Calu3 (cell line): ENCODE measurements around the gene LIPC. TPM values are rescaled to one million over a fixed set of nuclear protein-coding genes. Genes with fewer than 3 reads are reported as not detected.

Source experiments
- BruUV-seq: library from RNA; stranded (reverse); fragments of 400-500 nt; replicated peaks from 2 replicates; lab custom pipeline; 2021; lab: Mats Ljungman, UMichigan
- CTCF ChIA-PET: fragments of 300-600 bp; sonication (Branson Sonifier 250); formaldehyde crosslinking; loops from one replicate; lab custom pipeline; 2022; ENCODE audit warnings: antibody characterized with exemption; lab: Charles Lee
- DNase-seq: peaks from one replicate; pipeline ENCODE4 v3.0.0; 2022
- H3K27ac Mint-ChIP-seq: one replicate; pipeline ENCODE4 v1.8.0; 2022; ENCODE audit warnings: mixed read lengths; ENCODE audit not compliant: unreplicated experiment
- H3K27me3 Mint-ChIP-seq: one replicate; pipeline ENCODE4 v1.8.0; 2022; ENCODE audit warnings: mixed read lengths; ENCODE audit not compliant: unreplicated experiment
- H3K36me3 Mint-ChIP-seq: one replicate; pipeline ENCODE4 v1.8.0; 2022; ENCODE audit warnings: mild to moderate bottlenecking, moderate library complexity, mixed read lengths; ENCODE audit not compliant: insufficient read depth, unreplicated experiment
- H3K4me1 Mint-ChIP-seq: one replicate; pipeline ENCODE4 v1.8.0; 2022; ENCODE audit warnings: mild to moderate bottlenecking, low read depth, mixed read lengths; ENCODE audit not compliant: unreplicated experiment
- H3K4me3 Mint-ChIP-seq: one replicate; pipeline ENCODE4 v1.8.0; 2022; ENCODE audit warnings: mild to moderate bottlenecking, low read depth, moderate library complexity, mixed read lengths; ENCODE audit not compliant: unreplicated experiment
- H3K9me3 Mint-ChIP-seq: one replicate; pipeline ENCODE4 v1.8.0; 2022; ENCODE audit warnings: low read depth, mixed read lengths; ENCODE audit not compliant: unreplicated experiment
- intact Hi-C: fragments of 100-400 bp; cut with micrococcal nuclease; formaldehyde crosslinking; loops from one replicate; pipeline ENCODE4 v1.10.0; 2022; ENCODE audit not compliant: unreplicated experiment
- total RNA-seq: library from RNA; stranded (reverse); gene quantifications from 2 replicates; pipeline ENCODE4 v1.2.3, GENCODE V29; 2022
- TF ChIP-seq, protein P1 (sequence below): fragments of 200-600 bp; IDR thresholded peaks from one replicate; pipeline ENCODE4 v1.8.0; 2022; ENCODE audit warnings: antibody characterized with exemption; ENCODE audit not compliant: unreplicated experiment

The LIPC gene
- total RNA-seq, 1 experiment from 2014 or later: not detected

GRCh38 chr15:58454950-58455401, 23.2 kb downstream of the LIPC start:
- BruUV-seq: no TSS peak
- TF ChIP-seq, protein P1, sequence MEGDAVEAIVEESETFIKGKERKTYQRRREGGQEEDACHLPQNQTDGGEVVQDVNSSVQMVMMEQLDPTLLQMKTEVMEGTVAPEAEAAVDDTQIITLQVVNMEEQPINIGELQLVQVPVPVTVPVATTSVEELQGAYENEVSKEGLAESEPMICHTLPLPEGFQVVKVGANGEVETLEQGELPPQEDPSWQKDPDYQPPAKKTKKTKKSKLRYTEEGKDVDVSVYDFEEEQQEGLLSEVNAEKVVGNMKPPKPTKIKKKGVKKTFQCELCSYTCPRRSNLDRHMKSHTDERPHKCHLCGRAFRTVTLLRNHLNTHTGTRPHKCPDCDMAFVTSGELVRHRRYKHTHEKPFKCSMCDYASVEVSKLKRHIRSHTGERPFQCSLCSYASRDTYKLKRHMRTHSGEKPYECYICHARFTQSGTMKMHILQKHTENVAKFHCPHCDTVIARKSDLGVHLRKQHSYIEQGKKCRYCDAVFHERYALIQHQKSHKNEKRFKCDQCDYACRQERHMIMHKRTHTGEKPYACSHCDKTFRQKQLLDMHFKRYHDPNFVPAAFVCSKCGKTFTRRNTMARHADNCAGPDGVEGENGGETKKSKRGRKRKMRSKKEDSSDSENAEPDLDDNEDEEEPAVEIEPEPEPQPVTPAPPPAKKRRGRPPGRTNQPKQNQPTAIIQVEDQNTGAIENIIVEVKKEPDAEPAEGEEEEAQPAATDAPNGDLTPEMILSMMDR: no peak
- H3K27ac Mint-ChIP-seq: no peak overlapping the region
- no peak for DNase-seq
- peaks cover 22% of the 10 kb centered on the region for H3K4me1 Mint-ChIP-seq
- CTCF ChIA-PET: no interaction called here
- H3K4me3 Mint-ChIP-seq: no peak overlapping the region
- H3K27me3 Mint-ChIP-seq: no peaks in the 10 kb centered on the region
- no peaks in the 10 kb centered on the region for H3K36me3 Mint-ChIP-seq
- intact Hi-C loops: no loop called here
- no peaks in the 10 kb centered on the region for H3K9me3 Mint-ChIP-seq

- Mint-ChIP-seq H3K9me3 (no peaks in the 10 kb centered on the region), H3K36me3 (peaks cover 6% of the 10 kb centered on the region), H3K27ac (no peak overlapping the region), H3K4me1 (peaks cover 33% of the 10 kb centered on the region), H3K4me3 (no peak overlapping the region), H3K27me3 (no peaks in the 10 kb centered on the region)
- TF ChIP-seq, protein P1: no peak
- intact Hi-C loops: no loop called here
- BruUV-seq: no TSS peak
- CTCF ChIA-PET: interaction anchor here (0.6 to 1.1 kb wide), 3 partner anchors 36 to 304 kb away, joined by 3 to 4 read pairs (median 3); no protein-coding TSS in a partner anchor
- no peak for DNase-seq
Observed at GRCh38 chr15:58457466-58457965, 25.7 kb downstream of the LIPC start.

DNA sequence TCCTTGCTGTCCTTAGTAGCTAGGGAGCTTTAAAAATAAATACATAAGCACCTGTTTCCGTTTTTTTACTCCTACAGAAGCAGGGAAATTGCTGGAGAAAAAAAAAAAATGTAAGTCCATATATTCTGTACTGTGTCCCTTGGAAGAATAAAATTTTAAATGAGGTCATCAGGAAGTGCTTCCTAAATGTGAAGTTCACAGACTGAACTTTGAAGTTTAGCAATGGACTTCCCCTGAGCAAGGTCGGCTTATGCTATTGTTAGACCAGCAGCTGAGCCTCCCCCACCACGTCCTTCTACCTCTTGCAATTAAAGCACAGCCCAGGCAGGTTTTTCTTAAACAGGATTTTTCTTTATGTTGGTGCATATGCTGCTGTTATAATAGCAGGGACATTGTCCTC, 26.3 kb downstream of the LIPC start:
- no peak for DNase-seq
- intact Hi-C loops: no loop called here
- Mint-ChIP-seq H3K27me3 (no peaks in the 10 kb centered on the region), H3K4me1 (peaks cover 38% of the 10 kb centered on the region), H3K4me3 (no peak overlapping the region), H3K27ac (no peak overlapping the region), H3K9me3 (no peaks in the 10 kb centered on the region), H3K36me3 (peaks cover 6% of the 10 kb centered on the region)
- CTCF ChIA-PET: interaction anchor here (0.6 to 1.1 kb wide), 3 partner anchors 37 to 303 kb away, joined by 3 to 4 read pairs (median 3); no protein-coding TSS in a partner anchor
- TF ChIP-seq, protein P1: no peak
- no TSS peak for BruUV-seq

DNA sequence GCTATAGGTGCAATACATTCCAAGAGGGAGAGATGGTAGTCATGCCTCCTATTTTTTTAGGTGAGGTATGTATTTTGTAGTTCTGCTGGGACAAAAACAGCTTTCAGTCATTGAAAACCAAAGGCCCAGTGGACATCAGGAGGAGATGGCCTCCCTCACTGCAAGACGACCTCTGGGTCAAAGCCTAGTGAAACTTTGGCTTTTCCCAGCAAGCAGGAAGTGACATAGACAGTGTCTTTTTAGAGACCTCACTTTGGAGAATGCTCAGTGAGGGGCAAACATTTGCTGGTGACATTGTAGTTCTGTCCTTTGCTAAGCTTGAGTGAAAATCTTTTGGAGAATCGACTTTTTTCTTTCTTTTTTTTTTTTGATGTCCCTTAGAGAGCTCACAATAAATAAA, 27.3 kb downstream of the LIPC start:
- Mint-ChIP-seq H3K4me3 (no peak overlapping the region), H3K27ac (no peak overlapping the region), H3K27me3 (no peaks in the 10 kb centered on the region), H3K9me3 (no peaks in the 10 kb centered on the region), H3K36me3 (peaks cover 6% of the 10 kb centered on the region), H3K4me1 (peaks cover 48% of the 10 kb centered on the region)
- CTCF ChIA-PET: interaction anchor here (0.6 kb wide), 1 partner anchor 130 kb away, joined by 4 read pairs; no protein-coding TSS in a partner anchor
- no TSS peak for BruUV-seq
- TF ChIP-seq, protein P1: no peak
- DNase-seq: no peak
- intact Hi-C loops: no loop called here
